ENCODE measurements around the gene TRIM52. TPM values are rescaled to one million over a fixed set of nuclear protein-coding genes. Genes with fewer than 3 reads are reported as not detected.
"Not testable (repeated sequence)": the region's sequence is repeated elsewhere in the genome, so short reads cannot be mapped to it uniquely, and the experiment has no call there.

Gene TRIM52
- total RNA-seq, 1 experiment from 2014 or later, result 9.3 TPM

DNA sequence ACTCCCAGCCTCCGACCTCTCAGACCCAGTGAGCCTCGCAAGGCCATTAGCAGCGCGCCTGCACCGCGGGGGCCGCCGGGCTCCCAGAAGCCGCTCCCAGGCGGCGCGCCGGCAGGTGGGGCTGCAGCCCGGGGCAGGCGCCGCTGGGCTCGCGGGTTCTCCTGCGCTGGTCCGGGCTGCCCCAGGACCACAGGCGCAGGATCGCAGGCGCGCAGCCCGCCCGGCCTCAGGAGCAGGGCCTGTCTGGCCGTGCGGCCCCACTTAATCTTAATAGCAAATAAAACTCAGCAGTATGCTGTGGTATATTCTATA is 12.4 kb upstream of the TRIM52 start:
- H3K27me3 ChIP-seq (ENCODE audit: control insufficient read depth, insufficient read depth, low read length); intact Hi-C loops (cut with micrococcal nuclease; ENCODE audit: unreplicated experiment); POLR2A ChIA-PET; H3K9me3 ChIP-seq (ENCODE audit: control insufficient read depth, insufficient read depth, low read depth, low read length); H3K36me3 ChIP-seq (ENCODE audit: control insufficient read depth, insufficient read depth, low read length); H3K4me3 ChIP-seq (ENCODE audit: low read depth in 2 of 2, low read length in 2 of 2); BruUV-seq (replicated peaks); H3K27ac ChIP-seq (ENCODE audit: low read length); DNase-seq (ENCODE audit: low read depth, low spot score); H3K4me1 ChIP-seq (ENCODE audit: control insufficient read depth, insufficient read depth, low read length); CTCF ChIA-PET; in situ Hi-C loops (cut with HindIII; ENCODE audit: low pct_unique_long_range_greater_than_20kb, low sequenced_read_pairs): not testable (repeated sequence)
- TF ChIP-seq, protein P1, sequence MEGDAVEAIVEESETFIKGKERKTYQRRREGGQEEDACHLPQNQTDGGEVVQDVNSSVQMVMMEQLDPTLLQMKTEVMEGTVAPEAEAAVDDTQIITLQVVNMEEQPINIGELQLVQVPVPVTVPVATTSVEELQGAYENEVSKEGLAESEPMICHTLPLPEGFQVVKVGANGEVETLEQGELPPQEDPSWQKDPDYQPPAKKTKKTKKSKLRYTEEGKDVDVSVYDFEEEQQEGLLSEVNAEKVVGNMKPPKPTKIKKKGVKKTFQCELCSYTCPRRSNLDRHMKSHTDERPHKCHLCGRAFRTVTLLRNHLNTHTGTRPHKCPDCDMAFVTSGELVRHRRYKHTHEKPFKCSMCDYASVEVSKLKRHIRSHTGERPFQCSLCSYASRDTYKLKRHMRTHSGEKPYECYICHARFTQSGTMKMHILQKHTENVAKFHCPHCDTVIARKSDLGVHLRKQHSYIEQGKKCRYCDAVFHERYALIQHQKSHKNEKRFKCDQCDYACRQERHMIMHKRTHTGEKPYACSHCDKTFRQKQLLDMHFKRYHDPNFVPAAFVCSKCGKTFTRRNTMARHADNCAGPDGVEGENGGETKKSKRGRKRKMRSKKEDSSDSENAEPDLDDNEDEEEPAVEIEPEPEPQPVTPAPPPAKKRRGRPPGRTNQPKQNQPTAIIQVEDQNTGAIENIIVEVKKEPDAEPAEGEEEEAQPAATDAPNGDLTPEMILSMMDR (IDR thresholded peaks at IDR 0.05), result peak; percentile 68
- ATAC-seq, result peak; percentile 94

GRCh38 chr5:181271081-181271480 is 10.1 kb upstream of the TRIM52 start:
- ATAC-seq, result no peak
- DNase-seq (ENCODE audit: low read depth, low spot score), result no peak
- in situ Hi-C loops (cut with HindIII; ENCODE audit: low pct_unique_long_range_greater_than_20kb, low sequenced_read_pairs), result no loop called here
- H3K27ac ChIP-seq (ENCODE audit: low read length), result no peak overlapping the region
- no peaks in the 10 kb centered on the region for H3K36me3 ChIP-seq (ENCODE audit: control insufficient read depth, insufficient read depth, low read length)
- TF ChIP-seq, protein P2, sequence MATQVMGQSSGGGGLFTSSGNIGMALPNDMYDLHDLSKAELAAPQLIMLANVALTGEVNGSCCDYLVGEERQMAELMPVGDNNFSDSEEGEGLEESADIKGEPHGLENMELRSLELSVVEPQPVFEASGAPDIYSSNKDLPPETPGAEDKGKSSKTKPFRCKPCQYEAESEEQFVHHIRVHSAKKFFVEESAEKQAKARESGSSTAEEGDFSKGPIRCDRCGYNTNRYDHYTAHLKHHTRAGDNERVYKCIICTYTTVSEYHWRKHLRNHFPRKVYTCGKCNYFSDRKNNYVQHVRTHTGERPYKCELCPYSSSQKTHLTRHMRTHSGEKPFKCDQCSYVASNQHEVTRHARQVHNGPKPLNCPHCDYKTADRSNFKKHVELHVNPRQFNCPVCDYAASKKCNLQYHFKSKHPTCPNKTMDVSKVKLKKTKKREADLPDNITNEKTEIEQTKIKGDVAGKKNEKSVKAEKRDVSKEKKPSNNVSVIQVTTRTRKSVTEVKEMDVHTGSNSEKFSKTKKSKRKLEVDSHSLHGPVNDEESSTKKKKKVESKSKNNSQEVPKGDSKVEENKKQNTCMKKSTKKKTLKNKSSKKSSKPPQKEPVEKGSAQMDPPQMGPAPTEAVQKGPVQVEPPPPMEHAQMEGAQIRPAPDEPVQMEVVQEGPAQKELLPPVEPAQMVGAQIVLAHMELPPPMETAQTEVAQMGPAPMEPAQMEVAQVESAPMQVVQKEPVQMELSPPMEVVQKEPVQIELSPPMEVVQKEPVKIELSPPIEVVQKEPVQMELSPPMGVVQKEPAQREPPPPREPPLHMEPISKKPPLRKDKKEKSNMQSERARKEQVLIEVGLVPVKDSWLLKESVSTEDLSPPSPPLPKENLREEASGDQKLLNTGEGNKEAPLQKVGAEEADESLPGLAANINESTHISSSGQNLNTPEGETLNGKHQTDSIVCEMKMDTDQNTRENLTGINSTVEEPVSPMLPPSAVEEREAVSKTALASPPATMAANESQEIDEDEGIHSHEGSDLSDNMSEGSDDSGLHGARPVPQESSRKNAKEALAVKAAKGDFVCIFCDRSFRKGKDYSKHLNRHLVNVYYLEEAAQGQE (IDR thresholded peaks at IDR 0.05; ENCODE audit: insufficient read depth in 1 of 2, low read depth in 2 of 2, low read length in 1 of 2), result no peak
- TF ChIP-seq, protein P1 (IDR thresholded peaks at IDR 0.05), result no peak
- TF ChIP-seq TCF7L2 (IDR thresholded peaks at IDR 0.05; ENCODE audit: low read depth, low read length), result no peak
- no peaks in the 10 kb centered on the region for H3K27me3 ChIP-seq (ENCODE audit: control insufficient read depth, insufficient read depth, low read length)
- intact Hi-C loops (cut with micrococcal nuclease; ENCODE audit: unreplicated experiment), result no loop called here
- no peaks in the 10 kb centered on the region for H3K4me1 ChIP-seq (ENCODE audit: control insufficient read depth, insufficient read depth, low read length)
- no peaks in the 10 kb centered on the region for H3K9me3 ChIP-seq (ENCODE audit: control insufficient read depth, insufficient read depth, low read depth, low read length)
- H3K4me3 ChIP-seq (ENCODE audit: low read depth in 2 of 2, low read length in 2 of 2), result no peak overlapping the region
- no TSS peak for BruUV-seq (replicated peaks)
- CTCF ChIA-PET, result no interaction called here
- POLR2A ChIA-PET, result no interaction called here

DNA sequence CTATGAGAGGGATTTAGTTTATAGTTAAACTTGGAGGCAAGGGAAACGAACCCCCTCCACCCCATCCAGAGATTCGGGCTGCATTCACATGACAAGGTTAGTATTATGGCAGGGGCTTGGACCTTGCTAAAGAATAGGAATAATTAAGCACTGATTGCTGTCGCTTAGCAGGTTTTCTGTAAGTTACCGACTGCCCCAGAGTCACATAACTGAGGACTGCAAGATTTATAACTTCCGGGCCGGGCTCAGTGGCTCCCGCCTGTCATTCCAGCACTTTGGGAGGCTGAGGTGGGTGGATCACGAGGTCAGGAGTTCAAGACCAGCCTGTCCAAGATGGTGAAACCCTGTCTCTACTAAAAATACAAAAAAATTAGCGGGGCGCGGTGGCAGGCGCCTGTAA is 7.0 kb upstream of the TRIM52 start:
- not testable (repeated sequence) for BruUV-seq (replicated peaks)

DNA sequence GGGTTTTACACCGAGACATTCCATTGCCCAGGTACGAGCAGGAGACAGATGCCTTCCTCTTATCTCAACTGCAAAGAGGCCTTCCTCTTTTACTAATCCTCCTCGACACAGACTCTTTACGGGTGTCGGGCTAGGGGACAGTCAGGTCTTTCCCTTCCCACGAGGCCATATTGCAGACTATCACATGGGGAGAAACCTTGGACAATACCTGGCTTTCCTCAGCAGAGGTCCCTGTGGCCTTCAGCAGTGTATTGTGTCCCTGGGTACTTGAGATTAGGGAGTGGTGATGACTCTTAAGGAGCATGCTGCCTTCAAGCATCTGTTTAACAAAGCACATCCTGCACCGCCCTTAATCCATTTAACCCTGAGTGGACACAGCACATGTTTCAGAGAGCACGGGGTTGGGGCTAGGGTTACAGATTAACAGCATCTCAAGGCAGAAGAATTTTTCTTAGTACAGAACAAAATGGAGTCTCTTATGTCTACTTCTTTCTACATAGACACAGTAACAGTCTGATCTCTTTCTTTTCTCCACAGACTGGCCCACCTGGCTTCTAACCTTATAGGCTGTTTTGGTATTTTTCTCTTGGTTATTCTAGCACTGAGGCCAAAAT is 6.5 kb upstream of the TRIM52 start:
- H3K27ac ChIP-seq (ENCODE audit: low read length); H3K4me1 ChIP-seq (ENCODE audit: control insufficient read depth, insufficient read depth, low read length); CTCF ChIA-PET; H3K4me3 ChIP-seq (ENCODE audit: low read depth in 2 of 2, low read length in 2 of 2); DNase-seq (ENCODE audit: low read depth, low spot score); ATAC-seq; BruUV-seq (replicated peaks); H3K27me3 ChIP-seq (ENCODE audit: control insufficient read depth, insufficient read depth, low read length); in situ Hi-C loops (cut with HindIII; ENCODE audit: low pct_unique_long_range_greater_than_20kb, low sequenced_read_pairs); intact Hi-C loops (cut with micrococcal nuclease; ENCODE audit: unreplicated experiment); H3K36me3 ChIP-seq (ENCODE audit: control insufficient read depth, insufficient read depth, low read length); H3K9me3 ChIP-seq (ENCODE audit: control insufficient read depth, insufficient read depth, low read depth, low read length); POLR2A ChIA-PET: not testable (repeated sequence)

More for the DNA sequence above, 7.0 kb upstream of the TRIM52 start:
- H3K4me3 ChIP-seq (ENCODE audit: low read depth in 2 of 2, low read length in 2 of 2); H3K36me3 ChIP-seq (ENCODE audit: control insufficient read depth, insufficient read depth, low read length); CTCF ChIA-PET; H3K4me1 ChIP-seq (ENCODE audit: control insufficient read depth, insufficient read depth, low read length); H3K27ac ChIP-seq (ENCODE audit: low read length); DNase-seq (ENCODE audit: low read depth, low spot score); H3K27me3 ChIP-seq (ENCODE audit: control insufficient read depth, insufficient read depth, low read length); ATAC-seq; POLR2A ChIA-PET; H3K9me3 ChIP-seq (ENCODE audit: control insufficient read depth, insufficient read depth, low read depth, low read length); in situ Hi-C loops (cut with HindIII; ENCODE audit: low pct_unique_long_range_greater_than_20kb, low sequenced_read_pairs); intact Hi-C loops (cut with micrococcal nuclease; ENCODE audit: unreplicated experiment): not testable (repeated sequence)
